Measurements from ENCODE around the gene CBX1. TPM values are rescaled to one million over a fixed set of nuclear protein-coding genes. Genes with fewer than 3 reads are reported as not detected.

The CBX1 gene
- total and polyA plus RNA-seq, 2 of the 13 experiments (the other 11 are each of a cell fraction or from before 2014, with no cell fraction given), result 17.8 to 108 TPM

GRCh38 chr17:48057626-48058025 lies 43.7 kb downstream of the CBX1 start:
- no TSS peak for BruUV-seq (replicated peaks)
- ATAC-seq, result no peak
- H3K79me2 ChIP-seq (ENCODE audit: insufficient read depth, low read length), result peaks cover 16% of the 10 kb centered on the region
- H3K4me2 ChIP-seq (ENCODE audit: low read depth, low read length), result no peak overlapping the region
- H3K27ac ChIP-seq (ENCODE audit: extremely low read length, insufficient read depth, low read length), result no peak overlapping the region
- no peaks in the 10 kb centered on the region for H3K27me3 ChIP-seq (ENCODE audit: control insufficient read depth in 1 of 2, insufficient read depth in 2 of 2, low read length in 2 of 2)
- H2AFZ ChIP-seq (ENCODE audit: low read length), result no peak overlapping the region
- intact Hi-C loops (cut with micrococcal nuclease; ENCODE audit: unreplicated experiment) (no loop called here), in situ Hi-C loops (cut with HindIII; ENCODE audit: extremely low pct_ligation_motif_present, low pct_unique_long_range_greater_than_20kb) (no loop called here)
- peaks cover 56 to 92% of the 10 kb centered on the region in 2 experiments for H3K36me3 ChIP-seq (replicated peaks in 1 of 2; ENCODE audit: control insufficient read depth in 1 of 2, insufficient read depth in 2 of 2, low read length in 2 of 2)
- no peak overlapping the region for H3K4me3 ChIP-seq (replicated peaks in 1 of 3; ENCODE audit: insufficient read depth in 1 of 3, low read depth in 2 of 3, low read length in 3 of 3)
- CTCF ChIA-PET (ENCODE audit: low intra/inter-chr PET ratio, low total read pairs), result no interaction called here
- FAIRE-seq, result no peak
- H3K9ac ChIP-seq (ENCODE audit: insufficient read depth, low read depth, low read length), result no peak overlapping the region
- WGBS (ENCODE audit: low lambda C conversion rate), result 91% methylated on average over 4 of the region's 4 CpGs
- DNase-seq (ENCODE audit: low spot score), result no peak
- peaks cover 27% of the 10 kb centered on the region for H4K20me1 ChIP-seq (ENCODE audit: insufficient read depth, low read length)
- H3K9me3 ChIP-seq (ENCODE audit: low read length), result no peaks in the 10 kb centered on the region
- peaks cover 27% of the 10 kb centered on the region for H3K4me1 ChIP-seq (ENCODE audit: insufficient read depth, low read length)
- POLR2A ChIA-PET, result interaction anchor here (1.6 to 3.4 kb wide), 2 partner anchors 9 to 11 kb away, joined by 7 to 29 read pairs; partner anchors contain the start of gene NFE2L1
- TF ChIP-seq RCOR2 (CRISPR knock-in tag; IDR thresholded peaks at IDR 0.05) (no peak), ZNF790 (CRISPR knock-in tag; IDR thresholded peaks at IDR 0.05; ENCODE audit: borderline replicate concordance) (no peak), NR2F6 (IDR thresholded peaks at IDR 0.05) (no peak), NR2F6 (CRISPR knock-in tag; IDR thresholded peaks at IDR 0.05) (no peak), SMARCE1 (IDR thresholded peaks at IDR 0.05; ENCODE audit: borderline replicate concordance) (no peak), RAD21 (CRISPR knock-in tag; IDR thresholded peaks at IDR 0.05) (no peak), KLF13 (CRISPR knock-in tag; IDR thresholded peaks at IDR 0.05) (no peak)

DNA sequence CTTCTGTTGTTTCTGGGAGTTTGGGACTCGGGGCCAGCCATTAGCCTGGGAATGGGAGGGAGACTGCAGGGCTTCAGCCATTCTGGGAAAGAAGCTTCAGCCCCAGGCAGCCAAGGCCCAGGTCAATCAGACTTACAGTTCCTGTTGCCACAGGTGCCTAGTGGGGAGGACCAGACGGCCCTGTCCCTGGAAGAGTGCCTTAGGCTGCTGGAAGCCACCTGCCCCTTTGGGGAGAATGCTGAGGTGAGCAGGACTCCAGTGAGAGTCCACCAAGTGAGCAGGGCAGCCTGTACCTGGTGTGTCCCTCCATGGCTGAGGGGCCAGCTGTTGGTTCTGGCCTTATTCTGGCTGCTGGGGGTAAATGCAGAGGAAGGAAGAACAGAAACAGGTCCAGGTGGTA lies 44.4 kb downstream of the CBX1 start:
- no peak for ATAC-seq
- DNase-seq (ENCODE audit: low spot score), result no peak
- in situ Hi-C loops (cut with HindIII; ENCODE audit: extremely low pct_ligation_motif_present, low pct_unique_long_range_greater_than_20kb), result no loop called here
- H3K4me2 ChIP-seq (ENCODE audit: low read depth, low read length), result no peak overlapping the region
- peaks cover 35% of the 10 kb centered on the region for H3K4me1 ChIP-seq (ENCODE audit: insufficient read depth, low read length)
- no peaks in the 10 kb centered on the region for H3K9me3 ChIP-seq (ENCODE audit: low read length)
- no peak overlapping the region for H3K27ac ChIP-seq (ENCODE audit: extremely low read length, insufficient read depth, low read length)
- no peaks in the 10 kb centered on the region for H3K27me3 ChIP-seq (ENCODE audit: control insufficient read depth in 1 of 2, insufficient read depth in 2 of 2, low read length in 2 of 2)
- BruUV-seq (replicated peaks), result no TSS peak
- ChIA-PET CTCF (ENCODE audit: low intra/inter-chr PET ratio, low total read pairs) (no interaction called here), POLR2A (interaction anchor here (3.4 kb wide), 1 partner anchor 8 kb away, joined by 29 read pairs; the partner anchor contains the start of gene NFE2L1)
- H4K20me1 ChIP-seq (ENCODE audit: insufficient read depth, low read length), result peaks cover 35% of the 10 kb centered on the region
- no peak overlapping the region for H3K4me3 ChIP-seq (replicated peaks in 1 of 3; ENCODE audit: insufficient read depth in 1 of 3, low read depth in 2 of 3, low read length in 3 of 3)
- H2AFZ ChIP-seq (ENCODE audit: low read length), result no peak overlapping the region
- H3K36me3 ChIP-seq (replicated peaks in 1 of 2; ENCODE audit: control insufficient read depth in 1 of 2, insufficient read depth in 2 of 2, low read length in 2 of 2), result peaks cover 54 to 92% of the 10 kb centered on the region in 2 experiments
- no peak for FAIRE-seq
- WGBS (ENCODE audit: low lambda C conversion rate), result 100% methylated on average over 2 of the region's 2 CpGs
- no peak overlapping the region for H3K9ac ChIP-seq (ENCODE audit: insufficient read depth, low read depth, low read length)
- TF ChIP-seq KMT2A (CRISPR knock-in tag; IDR thresholded peaks at IDR 0.05) (no peak), ARID4A (CRISPR knock-in tag; IDR thresholded peaks at IDR 0.05; ENCODE audit: borderline replicate concordance) (no peak), KMT2B (CRISPR knock-in tag; IDR thresholded peaks at IDR 0.05) (no peak)
- peaks cover 24% of the 10 kb centered on the region for H3K79me2 ChIP-seq (ENCODE audit: insufficient read depth, low read length)
- intact Hi-C loops (cut with micrococcal nuclease; ENCODE audit: unreplicated experiment), result no loop called here
